Activated CD8-positive, alpha-beta T cell treated with anti-CD3 and anti-CD28 coated beads for 36 hours (primary cell): ENCODE results near the gene ANTXR1. TPM values are rescaled to one million over a fixed set of nuclear protein-coding genes. Genes with fewer than 3 reads are reported as not detected.

ENCODE experiments used
- ATAC-seq: fragments of 200-7000 bp; cut with Tn5 transposase; one replicate; pipeline ENCODE4 v1.10.0; 2021; ENCODE audit warnings: mild to moderate bottlenecking, moderate library complexity
- CTCF ChIA-PET: fragments of 350-600 bp; sonication (Branson Sonifier 250); formaldehyde crosslinking; loops from one replicate; lab custom pipeline; 2021; ENCODE audit warnings: antibody characterized with exemption; lab: Charles Lee
- POLR2A ChIA-PET: fragments of 350-600 bp; sonication (Branson Sonifier 250); formaldehyde crosslinking; loops from one replicate; lab custom pipeline; 2021; ENCODE audit warnings: antibody characterized with exemption; lab: Charles Lee
- DNase-seq: peaks from one replicate; pipeline ENCODE4 v3.0.0-alpha.2; 2020
- H3K27ac Mint-ChIP-seq: one replicate; pipeline ENCODE4 v1.8.0; 2021; ENCODE audit warnings: mild to moderate bottlenecking, mixed read lengths
- H3K27me3 Mint-ChIP-seq: one replicate; pipeline ENCODE4 v1.8.0; 2021; ENCODE audit warnings: mixed read lengths
- H3K36me3 Mint-ChIP-seq: one replicate; pipeline ENCODE4 v1.8.0; 2021; ENCODE audit warnings: low read depth, mixed read lengths
- H3K4me1 Mint-ChIP-seq: one replicate; pipeline ENCODE4 v1.8.0; 2021; ENCODE audit warnings: low read depth, mixed read lengths
- H3K4me3 Mint-ChIP-seq: one replicate; pipeline ENCODE4 v1.8.0; 2021; ENCODE audit warnings: mild to moderate bottlenecking, moderate library complexity, mixed read lengths
- H3K9me3 Mint-ChIP-seq: one replicate; pipeline ENCODE4 v1.8.0; 2021; ENCODE audit warnings: mixed read lengths
- CTCF ChIP-seq: fragments of 200-600 bp; IDR thresholded peaks from one replicate; pipeline ENCODE4 v1.8.0; 2022; ENCODE audit warnings: antibody characterized with exemption, mild to moderate bottlenecking
- intact Hi-C: fragments of 100-400 bp; cut with micrococcal nuclease; formaldehyde crosslinking; loops from one replicate; pipeline ENCODE4 v1.10.0; 2022
- total RNA-seq, 2 experiments: library from RNA; stranded (reverse); gene quantifications; one replicate each; pipeline ENCODE4 v1.2.3, GENCODE V29; 2021

The ANTXR1 gene
- total RNA-seq, 2 experiments from 2014 or later = 0.05 to 0.09 TPM

- ChIA-PET CTCF (interaction anchor here (1.4 to 2.1 kb wide), 2 partner anchors 8 to 225 kb away, joined by 3 to 6 read pairs; no protein-coding TSS in a partner anchor), POLR2A (interaction anchor here (1.6 kb wide), 1 partner anchor 109 kb away, joined by 4 read pairs; no protein-coding TSS in a partner anchor)
- intact Hi-C loops = no loop called here
- H3K27ac Mint-ChIP-seq = no peak overlapping the region
- no peak for DNase-seq
- no peaks in the 10 kb centered on the region for H3K36me3 Mint-ChIP-seq
- no peak for ATAC-seq
- no peak overlapping the region for H3K4me3 Mint-ChIP-seq
- TF ChIP-seq CTCF = no peak
- no peaks in the 10 kb centered on the region for H3K9me3 Mint-ChIP-seq
- peaks cover 10% of the 10 kb centered on the region for H3K27me3 Mint-ChIP-seq
- H3K4me1 Mint-ChIP-seq = no peaks in the 10 kb centered on the region
Observed at GRCh38 chr2:69081001-69081580, 68.1 kb downstream of the ANTXR1 start.

- POLR2A ChIA-PET = interaction anchor here (1.6 kb wide), 1 partner anchor 109 kb away, joined by 4 read pairs; no protein-coding TSS in a partner anchor
- H3K9me3 Mint-ChIP-seq = no peaks in the 10 kb centered on the region
- no peak for DNase-seq
- H3K27ac Mint-ChIP-seq = no peak overlapping the region
- ATAC-seq = no peak
- no peak for TF ChIP-seq CTCF
- H3K4me3 Mint-ChIP-seq = no peak overlapping the region
- H3K27me3 Mint-ChIP-seq = peaks cover 10% of the 10 kb centered on the region
- H3K4me1 Mint-ChIP-seq = no peaks in the 10 kb centered on the region
- intact Hi-C loops = no loop called here
- CTCF ChIA-PET = interaction anchor here (2.1 kb wide), 1 partner anchor 225 kb away, joined by 6 read pairs; no protein-coding TSS in a partner anchor
- no peaks in the 10 kb centered on the region for H3K36me3 Mint-ChIP-seq
Observed at GRCh38 chr2:69081757-69082156, 68.8 kb downstream of the ANTXR1 start.

DNA sequence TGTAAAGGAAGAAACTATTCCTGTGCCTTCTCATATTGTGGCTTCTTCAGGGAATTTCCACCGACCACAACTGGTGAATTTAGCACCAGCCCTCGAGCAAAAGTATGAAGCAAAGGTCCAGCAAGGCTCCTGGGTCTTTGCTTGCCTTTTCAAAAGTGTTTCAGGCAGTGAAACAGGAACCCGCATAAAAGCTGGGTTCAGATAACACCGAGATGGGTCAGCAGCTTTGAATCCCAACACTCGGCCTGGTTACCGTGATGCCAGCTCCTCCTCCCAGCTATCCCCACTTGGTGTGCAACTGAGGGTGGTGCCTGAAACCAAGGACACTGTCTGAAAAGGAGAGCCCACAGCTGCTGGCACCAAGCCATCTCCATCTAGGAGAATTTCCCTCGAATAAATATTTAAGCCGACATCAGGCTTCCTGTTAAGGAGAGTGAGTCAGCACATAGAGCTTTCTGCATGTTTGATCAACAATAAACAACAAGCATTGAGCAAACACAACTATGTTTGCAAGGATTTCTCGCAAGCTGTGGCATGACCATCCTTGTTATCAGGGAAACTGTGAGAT is 69.5 kb downstream of the ANTXR1 start:
- no peak for ATAC-seq
- no peaks in the 10 kb centered on the region for H3K9me3 Mint-ChIP-seq
- no peaks in the 10 kb centered on the region for H3K4me1 Mint-ChIP-seq
- intact Hi-C loops = no loop called here
- no peak overlapping the region for H3K4me3 Mint-ChIP-seq
- H3K27ac Mint-ChIP-seq = no peak overlapping the region
- DNase-seq = no peak
- H3K27me3 Mint-ChIP-seq = peaks cover 11% of the 10 kb centered on the region
- ChIA-PET POLR2A (interaction anchor here (1.6 kb wide), 1 partner anchor 108 kb away, joined by 4 read pairs; no protein-coding TSS in a partner anchor), CTCF (interaction anchor here (2.1 kb wide), 1 partner anchor 224 kb away, joined by 6 read pairs; no protein-coding TSS in a partner anchor)
- TF ChIP-seq CTCF = no peak
- no peaks in the 10 kb centered on the region for H3K36me3 Mint-ChIP-seq

- ChIA-PET CTCF (interaction anchor here (2.1 kb wide), 1 partner anchor 223 kb away, joined by 6 read pairs; no protein-coding TSS in a partner anchor), POLR2A (no interaction called here)
- Mint-ChIP-seq H3K27me3 (peaks cover 13% of the 10 kb centered on the region), H3K4me3 (no peak overlapping the region), H3K9me3 (no peaks in the 10 kb centered on the region), H3K4me1 (no peaks in the 10 kb centered on the region), H3K27ac (no peak overlapping the region), H3K36me3 (no peaks in the 10 kb centered on the region)
- no peak for TF ChIP-seq CTCF
- intact Hi-C loops = no loop called here
- DNase-seq (no peak), ATAC-seq (no peak)
Observed at GRCh38 chr2:69083235-69083748, 70.3 kb downstream of the ANTXR1 start.

GRCh38 chr2:69084492-69084891 is 71.5 kb downstream of the ANTXR1 start:
- CTCF ChIA-PET = no interaction called here
- ATAC-seq = no peak
- Mint-ChIP-seq H3K4me1 (no peaks in the 10 kb centered on the region), H3K27me3 (peaks cover 16% of the 10 kb centered on the region), H3K9me3 (no peaks in the 10 kb centered on the region), H3K4me3 (no peak overlapping the region), H3K36me3 (no peaks in the 10 kb centered on the region), H3K27ac (no peak overlapping the region)
- TF ChIP-seq CTCF = no peak
- DNase-seq = no peak
- POLR2A ChIA-PET = no interaction called here
- intact Hi-C loops = no loop called here
